Stimulated activated CD4-positive, alpha-beta T cell treated with anti-CD3 and anti-CD28 coated beads, TNF-alpha, amount 100 ng/mL, for 1 hour (primary cell): ENCODE data around the gene CUL4A.
A peak's percentile ranks its signal among the peaks of the same experiment; 100 is the strongest.
"Not testable (repeated sequence)": the region's sequence is repeated elsewhere in the genome, so short reads cannot be mapped to it uniquely, and the experiment has no call there.

ENCODE experiments used
- DNase-seq, 3 donors: peaks; one replicate each; pipeline ENCODE4 v3.0.0-alpha.2; 2020; ENCODE audit warnings: low read depth in 3 of 3, low spot score in 1 of 3

CUL4A gene

GRCh38 chr13:113209336-113209758 is at the start of gene CUL4A:
TSS of gene CUL4A (plus strand) at chr13:113209613. CDS start at chr13:113209628, 15 bp downstream.
- DNase-seq: peak; percentile 38 to 64 (median 51)

- DNase-seq: no peak
Observed at GRCh38 chr13:113159701-113160100, 49.7 kb upstream of the CUL4A start.

- DNase-seq: no peak
Observed at GRCh38 chr13:113160983-113161382, 48.4 kb upstream of the CUL4A start.

GRCh38 chr13:113161433-113161832 is 48.0 kb upstream of the CUL4A start:
- no peak for DNase-seq

GRCh38 chr13:113161975-113162374 is 47.4 kb upstream of the CUL4A start:
- DNase-seq: not testable (repeated sequence)

GRCh38 chr13:113162783-113163685 is 46.4 kb upstream of the CUL4A start:
- DNase-seq: no peak

GRCh38 chr13:113164492-113164891 is 44.9 kb upstream of the CUL4A start:
- DNase-seq: no peak

GRCh38 chr13:113166266-113166665 is 43.1 kb upstream of the CUL4A start:
- no peak for DNase-seq

GRCh38 chr13:113166681-113167080 is 42.7 kb upstream of the CUL4A start:
- DNase-seq: no peak

GRCh38 chr13:113167155-113167554 is 42.3 kb upstream of the CUL4A start:
- no peak for DNase-seq

- DNase-seq: no peak
Observed at GRCh38 chr13:113167575-113167974, 41.8 kb upstream of the CUL4A start.

GRCh38 chr13:113168211-113168610 is 41.2 kb upstream of the CUL4A start:
- no peak for DNase-seq

GRCh38 chr13:113169277-113170272 is 39.8 kb upstream of the CUL4A start:
- no peak for DNase-seq

GRCh38 chr13:113170511-113170910 is 38.9 kb upstream of the CUL4A start:
- DNase-seq: no peak

GRCh38 chr13:113171250-113172125 is 37.9 kb upstream of the CUL4A start:
- DNase-seq: no peak

- no peak for DNase-seq
Observed at GRCh38 chr13:113172419-113172926, 36.9 kb upstream of the CUL4A start.

- DNase-seq: peak in 2 of 3 donors; percentile 38 to 44
Observed at GRCh38 chr13:113176280-113176679, 33.1 kb upstream of the CUL4A start.

GRCh38 chr13:113176822-113177221 is 32.6 kb upstream of the CUL4A start:
- no peak for DNase-seq

- no peak for DNase-seq
Observed at GRCh38 chr13:113178070-113178895, 31.1 kb upstream of the CUL4A start.

- DNase-seq: no peak
Observed at GRCh38 chr13:113178896-113179167, 30.6 kb upstream of the CUL4A start.
